ENCODE measurements around the gene EYS.
A peak's percentile ranks its signal among the peaks of the same experiment; 100 is the strongest.
"Not testable (repeated sequence)": the region's sequence is repeated elsewhere in the genome, so short reads cannot be mapped to it uniquely, and the experiment has no call there.

The EYS gene

GRCh38 chr6:65449926-65450325, 257.1 kb downstream of the EYS start:
- DNase-seq: no peak

GRCh38 chr6:65448866-65449265, 258.2 kb downstream of the EYS start:
- no peak for DNase-seq

- DNase-seq: no peak
Measured at GRCh38 chr6:65436281-65436680, 270.7 kb downstream of the EYS start.

GRCh38 chr6:65416621-65417020, 290.4 kb downstream of the EYS start:
- DNase-seq: no peak

GRCh38 chr6:65410309-65410708, 296.7 kb downstream of the EYS start:
- DNase-seq: no peak

DNA sequence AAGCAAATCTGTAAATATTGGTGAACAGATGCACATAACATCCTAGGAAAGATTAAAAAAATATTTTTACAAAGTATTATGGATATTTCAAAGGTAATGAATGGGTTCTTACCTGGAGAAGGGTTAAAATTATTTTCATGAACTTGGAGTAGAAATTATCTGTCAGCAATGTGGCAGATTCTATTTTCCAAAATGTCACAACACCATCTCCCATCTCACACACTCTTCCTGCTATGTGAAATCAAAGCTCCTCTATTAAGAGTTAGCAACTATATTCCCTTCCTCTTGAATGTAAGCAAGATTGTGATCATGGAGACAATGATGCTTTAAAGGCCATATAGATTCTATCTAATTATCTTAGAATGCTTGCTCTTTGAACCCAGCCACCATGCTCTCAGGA, 304.5 kb downstream of the EYS start:
- no peak for DNase-seq

GRCh38 chr6:65399355-65400084, 307.5 kb downstream of the EYS start:
- DNase-seq: no peak

DNA sequence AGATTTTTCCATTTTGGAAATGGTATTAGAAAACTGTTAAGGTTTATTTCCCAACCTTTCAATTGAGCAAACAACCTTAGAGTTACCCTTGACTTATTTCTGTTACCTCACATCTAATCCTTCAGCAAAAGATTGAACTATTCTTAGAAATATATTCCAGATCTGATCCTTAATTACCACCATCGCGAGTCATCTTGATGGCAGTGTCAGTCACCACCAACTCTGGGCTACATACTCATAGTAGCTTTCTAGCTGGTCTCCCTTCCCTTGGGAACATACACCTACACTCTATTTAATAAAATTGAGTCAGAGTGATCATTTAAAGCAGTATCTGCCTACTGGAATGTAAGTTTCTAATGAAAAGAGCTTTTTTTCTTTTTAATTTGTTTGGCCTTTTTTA, 308.2 kb downstream of the EYS start:
- no peak for DNase-seq

DNA sequence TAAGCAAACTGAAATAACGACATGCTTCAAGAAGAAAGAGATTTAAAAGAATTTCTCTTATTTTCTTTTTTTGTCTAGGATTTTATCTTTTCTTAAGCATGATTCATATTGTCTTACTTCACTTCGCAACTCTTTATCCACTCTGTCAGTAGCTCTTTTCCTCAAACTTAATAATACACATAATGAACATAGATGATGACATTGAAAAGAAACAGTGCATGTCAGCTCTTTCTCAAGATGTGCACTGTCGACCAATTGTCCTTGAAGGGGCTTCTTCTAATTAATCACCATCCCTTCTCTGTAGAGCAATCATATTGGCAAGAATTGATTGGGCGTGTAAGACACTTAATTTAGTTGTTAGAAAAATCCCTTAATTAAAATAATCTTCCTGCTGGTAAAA, 356.5 kb downstream of the EYS start:
- DNase-seq: no peak

GRCh38 chr6:65302655-65303054, 404.4 kb downstream of the EYS start:
- not testable (repeated sequence) for DNase-seq

DNA sequence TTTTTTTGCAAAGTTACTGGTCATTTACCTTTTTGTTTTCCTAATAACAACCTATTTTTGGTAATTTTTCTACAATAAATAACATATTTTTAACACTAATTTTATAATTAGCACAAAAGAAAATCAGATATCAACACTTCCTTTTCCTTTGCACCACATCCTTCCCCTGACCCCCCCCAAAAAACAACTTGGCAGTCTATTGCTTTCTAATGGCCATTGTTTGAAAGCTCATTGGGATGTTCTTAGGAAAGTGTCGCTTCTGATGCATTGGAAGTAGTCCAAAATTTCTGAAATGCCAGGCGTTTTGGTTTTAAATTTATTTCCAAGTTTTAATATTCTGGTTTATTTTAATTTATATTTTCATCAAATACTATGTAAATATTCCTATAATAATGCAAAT, 407.8 kb downstream of the EYS start:
- no peak for DNase-seq

- no peak for DNase-seq
Measured at GRCh38 chr6:65295812-65296211, 411.2 kb downstream of the EYS start.

DNA sequence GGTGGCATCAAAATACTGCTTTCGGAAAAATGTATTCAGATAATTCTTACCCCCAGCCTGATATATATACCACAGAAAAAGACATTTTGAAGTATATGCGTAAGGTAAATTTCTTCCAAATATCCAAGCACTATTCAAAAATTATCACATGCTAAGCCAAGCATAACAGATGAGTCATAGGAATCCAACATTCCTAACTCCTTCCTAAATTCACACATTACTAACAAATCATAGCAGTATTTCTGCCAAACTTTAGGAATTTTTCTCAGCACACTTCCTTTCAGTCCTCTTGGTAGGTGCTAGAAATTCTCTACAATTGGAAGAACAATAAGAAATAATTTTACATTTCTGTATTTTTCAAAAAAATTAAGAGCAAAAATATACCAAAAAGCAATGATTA, 417.5 kb downstream of the EYS start:
- DNase-seq: no peak

- DNase-seq: no peak
Measured at GRCh38 chr6:65285275-65285674, 421.8 kb downstream of the EYS start.

DNA sequence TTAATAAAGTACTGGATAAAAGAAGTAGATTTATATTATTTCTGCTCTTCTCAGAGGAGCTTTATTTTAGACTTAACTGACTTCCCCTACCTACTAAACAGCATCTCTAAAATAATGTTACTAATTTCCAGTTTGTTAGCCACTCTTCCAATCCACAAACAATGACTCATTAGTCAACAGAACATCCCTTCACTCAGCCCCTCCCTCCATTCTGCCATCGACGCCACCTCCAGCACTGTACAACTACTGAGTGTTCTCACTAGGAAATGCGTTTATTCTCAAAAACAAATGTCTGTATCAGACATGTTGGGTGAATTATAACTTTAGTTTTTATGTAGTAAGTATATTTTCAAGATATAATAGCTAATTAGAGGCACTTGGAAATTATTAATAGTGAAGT, 427.0 kb downstream of the EYS start:
- no peak for DNase-seq

DNA sequence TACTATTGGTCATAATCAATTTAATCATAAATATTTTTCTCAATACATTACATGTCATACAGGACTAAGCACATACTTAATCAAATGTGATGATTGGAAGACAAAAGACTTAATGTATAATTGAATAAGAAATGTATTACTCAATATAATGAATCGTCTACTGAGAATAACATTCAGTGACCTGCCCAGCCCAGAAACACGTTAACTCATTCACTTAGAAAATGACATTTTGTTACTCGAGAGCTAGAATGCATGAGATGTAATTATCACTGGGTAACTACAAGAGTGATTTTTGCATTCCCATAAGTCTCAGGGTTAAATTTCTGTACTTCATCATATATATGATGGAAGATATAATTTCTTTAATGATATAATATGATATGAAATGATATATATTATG, 444.8 kb downstream of the EYS start:
- no peak for DNase-seq

DNA sequence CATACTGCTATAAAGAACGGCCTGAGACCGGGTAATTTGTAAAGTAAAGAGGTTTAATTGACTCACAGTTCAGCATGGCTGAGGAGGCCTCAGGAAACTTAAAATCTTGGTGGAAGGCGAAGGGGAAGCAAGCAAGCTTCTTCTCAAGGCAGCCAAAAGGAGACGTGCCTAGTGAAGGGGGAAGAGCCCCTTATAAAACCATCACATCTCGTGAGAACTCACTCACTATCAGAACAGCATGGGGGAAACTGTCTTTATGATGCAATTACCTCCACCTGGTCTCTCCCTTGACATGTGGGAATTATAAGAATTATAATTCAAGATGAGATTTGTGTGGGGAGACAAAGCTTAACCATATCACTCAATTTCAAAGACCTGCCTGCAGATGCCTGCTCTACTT, 447.0 kb downstream of the EYS start:
- no peak for DNase-seq

DNA sequence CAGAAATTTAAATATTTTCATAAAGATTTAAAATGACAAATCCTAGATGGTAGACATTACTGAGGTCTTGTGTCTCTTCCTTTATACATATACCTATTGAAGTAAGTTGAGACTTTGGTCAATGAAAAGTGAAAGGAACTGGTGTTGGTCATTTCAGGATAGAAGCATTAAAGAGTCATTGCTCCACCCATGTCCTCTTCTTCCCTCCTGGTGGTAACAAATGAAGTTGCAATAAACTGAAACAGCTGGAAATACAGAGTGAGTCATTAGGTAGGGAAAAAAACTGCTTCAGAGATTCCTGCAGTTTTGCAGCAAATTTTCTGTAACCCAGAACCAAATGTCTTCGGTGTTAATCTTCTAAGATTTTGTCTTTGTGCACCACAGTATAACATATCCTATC, 448.0 kb downstream of the EYS start:
- peak in 1 of 2 experiments; percentile 2 for DNase-seq

DNA sequence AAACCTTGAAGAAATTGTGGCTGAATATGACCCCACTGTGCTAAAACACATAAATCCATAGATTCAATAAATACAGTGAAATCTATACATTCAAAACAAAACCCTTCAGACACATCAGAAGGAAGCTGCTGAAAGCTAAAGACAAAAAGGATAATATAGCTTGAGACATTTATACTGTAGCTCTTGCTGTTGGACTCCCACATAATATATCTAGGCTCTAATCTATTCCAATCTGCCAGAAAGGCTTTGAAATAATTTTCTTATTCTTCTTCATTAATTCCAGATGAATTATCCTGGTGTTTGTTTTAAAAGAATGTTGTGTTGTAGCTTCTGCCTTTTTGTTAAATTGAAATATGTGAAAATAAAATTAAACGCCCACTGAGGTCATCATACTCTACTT, 454.0 kb downstream of the EYS start:
- DNase-seq: no peak

GRCh38 chr6:65248101-65248610, 458.9 kb downstream of the EYS start:
- DNase-seq: no peak

- no peak for DNase-seq
Measured at GRCh38 chr6:65231616-65232015, 475.4 kb downstream of the EYS start.

GRCh38 chr6:65229825-65230224, 477.2 kb downstream of the EYS start:
- DNase-seq: no peak

DNA sequence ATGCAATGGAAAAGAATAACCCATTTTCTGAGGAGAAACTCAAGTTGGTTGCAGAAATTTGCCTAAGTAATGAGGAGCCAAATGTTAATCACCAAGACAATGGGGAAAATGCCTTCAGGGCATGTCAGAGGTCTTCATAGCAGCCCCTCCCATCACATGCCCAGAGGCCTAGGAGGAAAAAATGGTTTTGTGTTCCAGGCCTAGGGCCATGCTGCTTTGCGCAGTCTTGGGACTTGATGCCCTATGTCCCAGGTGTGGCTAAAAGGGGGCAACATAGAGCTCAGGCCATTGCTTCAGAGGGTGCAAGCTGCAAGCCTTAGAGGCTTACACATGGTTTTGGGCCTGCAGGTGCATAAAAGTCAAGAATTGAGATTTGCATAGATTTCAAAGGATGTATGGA, 485.9 kb downstream of the EYS start:
- DNase-seq: no peak

- DNase-seq: no peak
Measured at GRCh38 chr6:65202738-65203137, 504.3 kb downstream of the EYS start.

GRCh38 chr6:65199683-65200082, 507.3 kb downstream of the EYS start:
- DNase-seq: no peak
